ENCODE results near the gene PSEN1. TPM values are rescaled to one million over a fixed set of nuclear protein-coding genes. Genes with fewer than 3 reads are reported as not detected.

The PSEN1 gene
- total RNA-seq, 1 donor from 2014 or later = 31.7 TPM

- TF ChIP-seq CTCF (conservative IDR thresholded peaks at IDR 0.05; ENCODE audit: low read depth, low read length) = no peak
- no peak for DNase-seq (ENCODE audit: low read depth)
- no peak overlapping the region for H3K4me3 ChIP-seq (ENCODE audit: low read depth, low read length)
These were observed 4.6 kb downstream of the PSEN1 start for GRCh38 chr14:73140811-73141323.

GRCh38 chr14:73142216-73142615, 5.9 kb downstream of the PSEN1 start:
- no peak overlapping the region for H3K4me3 ChIP-seq (ENCODE audit: low read depth, low read length)
- no peak for DNase-seq (ENCODE audit: low read depth)
- TF ChIP-seq CTCF (conservative IDR thresholded peaks at IDR 0.05; ENCODE audit: low read depth, low read length) = no peak

GRCh38 chr14:73143003-73143402, 6.7 kb downstream of the PSEN1 start:
- TF ChIP-seq CTCF (conservative IDR thresholded peaks at IDR 0.05; ENCODE audit: low read depth, low read length) = no peak
- H3K4me3 ChIP-seq (ENCODE audit: low read depth, low read length) = no peak overlapping the region
- DNase-seq (ENCODE audit: low read depth) = no peak

- no peak for DNase-seq (ENCODE audit: low read depth)
- H3K4me3 ChIP-seq (ENCODE audit: low read depth, low read length) = no peak overlapping the region
- TF ChIP-seq CTCF (conservative IDR thresholded peaks at IDR 0.05; ENCODE audit: low read depth, low read length) = no peak
These were observed 7.3 kb downstream of the PSEN1 start for GRCh38 chr14:73143617-73144016.

- TF ChIP-seq CTCF (conservative IDR thresholded peaks at IDR 0.05; ENCODE audit: low read depth, low read length) = no peak
- DNase-seq (ENCODE audit: low read depth) = no peak
- H3K4me3 ChIP-seq (ENCODE audit: low read depth, low read length) = no peak overlapping the region
These were observed 9.1 kb downstream of the PSEN1 start for GRCh38 chr14:73145371-73145770.

- TF ChIP-seq CTCF (conservative IDR thresholded peaks at IDR 0.05; ENCODE audit: low read depth, low read length) = no peak
- no peak for DNase-seq (ENCODE audit: low read depth)
- no peak overlapping the region for H3K4me3 ChIP-seq (ENCODE audit: low read depth, low read length)
These were observed 9.8 kb downstream of the PSEN1 start for GRCh38 chr14:73146111-73146510.

GRCh38 chr14:73149753-73150152, 13.4 kb downstream of the PSEN1 start:
- TF ChIP-seq CTCF (conservative IDR thresholded peaks at IDR 0.05; ENCODE audit: low read depth, low read length) = no peak
- H3K4me3 ChIP-seq (ENCODE audit: low read depth, low read length) = no peak overlapping the region
- DNase-seq (ENCODE audit: low read depth) = no peak

Data from epithelial cell of proximal tubule (primary cell).